HG03378 (cell line): ENCODE results near the gene SPTB.

Experiments used
- ATAC-seq: cut with Tn5 transposase; IDR thresholded peaks from one replicate; pipeline ENCODE4 v1.9.1; 2021; ENCODE audit warnings: mild to moderate bottlenecking, moderate library complexity; ENCODE audit not compliant: unreplicated experiment

SPTB gene

DNA sequence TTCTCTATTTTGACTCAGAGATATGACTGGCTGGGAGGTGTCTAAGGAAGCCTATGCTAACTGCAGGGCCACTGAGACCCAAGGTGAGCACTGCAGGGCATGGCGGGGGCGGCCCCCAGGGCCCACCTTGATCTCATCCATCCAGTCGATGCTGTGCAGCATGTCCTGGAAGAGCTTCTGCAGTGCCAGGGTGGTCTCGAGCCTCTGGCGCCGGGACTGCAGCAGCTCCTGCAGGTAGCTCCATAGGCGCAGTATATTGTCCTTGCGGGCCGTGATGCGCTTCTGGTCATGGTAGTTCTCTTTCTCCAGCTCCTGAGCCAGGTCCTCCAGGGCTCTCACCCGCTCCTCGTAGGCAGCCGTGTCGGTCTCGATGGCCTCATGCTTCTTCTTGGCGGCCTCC lies 84.5 kb downstream of the SPTB start:
- ATAC-seq, result no peak

- ATAC-seq, result no peak
These were observed 86.7 kb downstream of the SPTB start for GRCh38 chr14:64792871-64793560.

DNA sequence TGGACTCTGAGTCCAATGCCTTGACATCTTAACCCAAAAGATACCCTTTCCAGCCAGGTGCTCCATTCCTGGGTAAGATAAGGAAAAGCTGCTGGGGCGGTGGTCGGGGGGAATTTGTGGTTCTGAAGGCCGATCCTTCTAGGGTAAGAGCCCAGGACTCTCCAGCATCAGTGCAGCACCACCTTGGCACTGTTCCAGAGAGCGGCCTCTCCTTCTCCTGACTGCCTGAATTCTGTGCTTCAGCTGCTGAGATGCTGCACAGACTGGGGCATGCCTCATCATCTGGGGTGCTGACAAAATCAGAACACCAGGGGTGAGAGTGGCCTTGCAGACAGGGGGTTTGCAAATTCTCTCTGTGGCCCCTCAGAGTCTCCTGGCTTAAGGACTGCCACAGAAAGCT lies 87.5 kb downstream of the SPTB start:
- no peak for ATAC-seq

DNA sequence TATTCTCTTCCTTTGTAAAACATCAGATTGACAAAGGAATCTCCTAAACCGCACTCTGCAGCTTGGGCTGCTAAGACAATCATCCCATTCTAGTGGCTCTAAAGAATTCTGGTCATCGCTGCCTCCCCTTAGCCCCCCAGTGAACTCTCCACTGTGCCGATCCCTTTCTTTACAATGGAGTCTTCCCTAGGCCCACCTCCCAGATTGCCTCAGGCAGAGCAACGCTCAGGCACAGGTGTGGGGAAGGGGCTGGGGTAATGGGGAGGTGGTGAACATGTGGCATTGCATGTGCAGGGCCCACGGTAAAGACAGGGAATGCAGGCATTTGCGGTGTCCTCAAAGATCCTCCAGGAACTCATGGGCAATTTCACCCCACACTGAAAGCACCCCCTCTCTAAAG lies 89.2 kb downstream of the SPTB start:
- no peak for ATAC-seq

- ATAC-seq, result no peak
These were observed 90.0 kb downstream of the SPTB start for GRCh38 chr14:64789696-64790095.

- no peak for ATAC-seq
These were observed 91.0 kb downstream of the SPTB start for GRCh38 chr14:64788706-64789105.

DNA sequence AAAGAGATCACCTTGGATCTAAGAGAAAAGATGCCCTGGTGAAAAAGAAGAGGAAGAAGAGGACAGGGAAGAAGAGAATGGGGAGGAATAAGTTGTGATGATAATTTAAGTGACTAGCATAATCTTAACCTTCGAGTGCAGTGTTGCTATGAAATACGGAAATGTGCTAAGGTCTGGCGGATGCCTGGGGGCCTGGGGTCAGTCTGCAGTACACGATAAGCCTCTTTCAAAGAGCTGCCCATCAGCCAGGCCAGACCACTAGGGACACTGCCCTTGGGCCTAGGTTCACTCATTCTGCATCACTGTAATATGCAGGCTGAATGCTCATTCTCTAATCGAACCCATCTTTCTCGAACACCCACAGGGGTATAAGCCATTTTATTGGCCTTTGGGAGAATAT lies 92.1 kb downstream of the SPTB start:
- no peak for ATAC-seq

DNA sequence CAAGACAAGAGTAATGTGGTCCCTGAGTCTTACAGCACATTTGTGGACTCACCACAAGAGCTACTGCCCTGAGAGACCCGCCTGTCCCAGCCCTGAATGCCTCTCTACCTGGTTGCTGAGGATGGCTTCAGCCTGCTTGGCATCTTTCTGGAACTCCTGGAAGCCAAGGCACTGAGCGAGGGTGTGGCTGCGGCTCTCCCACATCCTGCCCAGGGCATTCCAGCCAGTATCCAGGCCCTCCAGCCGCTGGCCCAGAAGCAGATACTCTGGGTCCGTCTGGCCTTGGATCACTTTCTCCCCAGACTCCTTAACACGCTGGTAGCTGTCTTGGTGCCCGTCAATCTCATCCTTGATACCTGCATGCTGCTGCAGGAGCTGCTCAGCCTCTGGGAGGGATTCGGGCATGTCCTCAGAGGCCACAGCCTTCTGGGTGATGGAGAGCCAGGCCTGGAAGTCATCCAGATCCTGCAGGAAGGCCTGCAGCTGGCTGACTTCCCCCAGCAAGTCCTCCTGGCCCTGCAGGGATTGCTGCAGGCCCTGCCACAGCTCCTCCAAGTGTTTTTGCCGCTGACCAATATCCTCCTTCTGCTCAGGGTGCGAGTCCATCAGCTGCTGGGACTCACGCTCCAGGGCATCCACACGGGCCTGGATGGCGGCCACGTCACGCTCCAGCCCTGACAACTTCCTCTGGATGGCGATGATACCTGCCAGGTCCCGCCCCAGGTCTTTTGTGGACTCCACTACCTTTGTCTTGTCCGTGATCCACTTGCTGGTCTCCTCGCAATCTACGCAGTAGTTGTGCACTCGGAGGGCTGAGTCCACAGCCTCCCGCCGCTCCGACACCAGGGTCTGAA lies 93.2 kb downstream of the SPTB start:
- no peak for ATAC-seq

DNA sequence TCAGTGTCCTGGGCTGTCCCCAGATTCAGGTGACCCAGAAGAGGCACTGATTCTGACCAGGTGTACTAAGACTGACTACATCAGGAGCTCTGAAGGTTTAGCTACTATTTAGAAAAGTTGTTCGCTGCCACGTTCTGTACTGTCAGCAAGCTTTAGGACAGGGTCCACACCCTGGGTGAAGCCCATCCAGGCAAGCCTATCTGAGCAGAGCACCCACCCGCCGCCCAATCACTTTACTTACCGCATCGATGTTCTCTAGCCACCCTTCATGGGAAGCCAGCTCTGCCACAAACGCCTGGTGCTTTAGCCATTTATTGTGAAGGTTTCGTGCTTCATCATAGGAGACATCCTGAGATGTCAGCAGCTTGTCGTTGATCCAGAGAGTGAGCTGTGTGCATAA lies 95.7 kb downstream of the SPTB start:
- ATAC-seq, result no peak

- ATAC-seq, result no peak
These were observed 97.5 kb downstream of the SPTB start for GRCh38 chr14:64782196-64782595.

DNA sequence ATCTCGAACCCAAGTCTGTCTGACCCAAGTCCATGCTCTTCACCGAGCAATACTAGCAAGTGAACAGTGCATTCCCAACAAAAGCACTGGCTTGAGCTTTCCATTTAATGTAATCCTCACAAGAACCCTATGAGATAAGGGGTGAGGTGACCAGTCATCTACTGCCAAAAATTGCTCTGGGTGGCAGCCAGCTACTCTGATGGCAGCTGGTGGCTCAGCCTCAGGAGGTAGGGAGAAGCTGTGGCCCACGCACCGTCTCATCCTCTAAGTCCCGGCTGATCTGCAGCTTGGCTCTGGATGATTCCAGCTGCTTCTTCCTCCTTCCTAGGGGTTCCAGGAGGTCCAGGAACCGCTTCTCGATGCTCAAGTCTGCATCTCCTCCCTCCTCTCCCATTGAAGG lies 100.2 kb downstream of the SPTB start:
- ATAC-seq, result no peak

GRCh38 chr14:64778104-64778754 lies 101.5 kb downstream of the SPTB start:
- ATAC-seq, result no peak

- no peak for ATAC-seq
These were observed 102.2 kb downstream of the SPTB start for GRCh38 chr14:64777461-64777860.

DNA sequence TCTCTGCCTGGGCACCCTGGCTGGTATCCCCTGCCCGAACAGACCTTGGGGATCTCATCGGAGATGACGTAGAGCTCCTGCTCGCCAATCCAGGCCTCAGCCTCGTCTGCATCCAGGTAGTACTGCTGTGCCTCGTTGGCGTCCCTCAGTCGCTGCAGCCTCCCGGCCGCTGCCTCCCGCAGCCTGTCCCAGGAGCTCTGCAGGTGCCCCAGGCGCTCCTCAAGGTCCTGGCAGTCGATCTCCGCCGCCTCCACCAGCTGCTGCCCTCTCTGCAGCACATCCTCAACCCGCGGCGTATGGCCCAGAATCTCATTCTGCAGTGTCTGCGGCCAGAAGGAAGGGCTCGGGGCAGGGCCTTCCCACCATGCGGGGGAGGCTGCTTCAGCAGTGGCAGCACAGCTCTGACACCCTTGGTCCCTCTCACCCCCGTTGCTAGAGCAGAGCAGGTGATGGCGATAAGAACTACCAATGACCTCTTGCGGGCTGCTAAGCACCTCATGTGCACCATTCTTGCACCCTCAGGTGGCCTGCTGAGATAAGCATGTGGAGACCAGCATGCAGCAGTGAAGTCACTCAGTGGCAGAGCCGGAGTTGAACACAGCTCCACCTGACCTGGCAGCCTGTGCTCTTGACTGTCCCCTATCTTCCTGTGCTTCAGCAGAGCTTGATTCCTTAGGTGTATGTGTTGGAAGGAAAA lies 104.5 kb downstream of the SPTB start:
- ATAC-seq, result no peak

DNA sequence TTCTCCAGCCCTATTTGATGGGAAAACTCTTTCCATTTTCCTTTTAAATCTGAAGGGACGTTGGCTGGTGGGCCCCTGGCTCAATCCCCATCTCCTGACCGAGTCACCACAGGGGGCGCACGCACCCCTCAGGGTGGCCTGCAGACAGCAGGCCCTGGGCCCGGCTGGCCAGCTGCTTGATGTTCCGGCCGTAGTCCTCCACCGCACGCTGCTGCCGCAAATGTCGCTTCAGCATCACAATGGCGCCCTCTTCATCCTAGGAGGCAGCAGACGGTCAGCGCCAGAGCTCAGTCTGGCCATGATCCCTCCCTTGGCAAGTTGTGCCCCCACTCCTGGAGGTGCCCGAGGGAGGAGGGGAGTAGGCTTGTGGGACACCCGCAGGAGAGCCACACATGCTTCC lies 105.4 kb downstream of the SPTB start:
- no peak for ATAC-seq

DNA sequence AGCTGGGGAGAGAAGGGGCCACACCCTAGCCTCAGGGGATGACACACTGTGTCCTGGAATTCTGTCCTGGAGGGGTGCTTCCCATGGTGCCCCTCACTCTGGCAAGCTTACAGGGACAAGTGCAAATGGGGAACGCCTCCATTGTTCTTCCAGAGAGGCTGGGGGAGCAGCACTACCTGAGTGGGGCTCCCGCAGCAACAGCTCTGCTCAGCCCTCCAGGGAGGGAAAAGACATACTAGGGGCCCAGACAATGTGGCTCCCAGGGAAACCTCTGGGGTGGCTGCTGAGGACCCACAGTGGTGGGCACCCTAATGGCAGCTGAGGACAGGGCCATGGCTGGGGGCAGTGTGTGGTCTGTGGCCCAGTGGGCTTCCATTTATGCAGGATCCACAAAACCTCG lies 106.1 kb downstream of the SPTB start:
- ATAC-seq, result no peak

DNA sequence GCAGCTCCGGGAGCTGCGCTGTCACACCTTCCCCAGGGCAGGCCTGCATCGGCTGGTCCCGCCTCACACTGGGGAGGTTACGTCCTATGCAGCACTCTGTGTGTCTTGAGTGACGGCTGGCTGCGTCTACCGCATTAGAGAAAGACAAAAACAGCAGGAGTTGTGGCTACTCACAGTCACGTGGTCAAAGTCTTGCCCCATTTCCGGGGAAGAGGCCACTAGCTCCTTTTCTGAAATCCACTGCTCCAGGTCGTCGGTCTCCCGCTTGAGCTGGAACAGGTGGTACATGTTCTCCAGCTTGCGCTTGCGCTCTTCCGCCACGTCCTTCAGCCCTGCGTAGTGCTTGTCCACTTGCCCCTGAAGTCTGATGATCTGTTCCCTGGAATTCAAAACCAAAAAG lies 106.7 kb downstream of the SPTB start:
- ATAC-seq, result no peak

GRCh38 chr14:64772397-64772950 lies 107.2 kb downstream of the SPTB start:
- ATAC-seq, result no peak

GRCh38 chr14:64771161-64771560 lies 108.5 kb downstream of the SPTB start:
- no peak for ATAC-seq

- ATAC-seq, result no peak
These were observed 109.0 kb downstream of the SPTB start for GRCh38 chr14:64770751-64771150.
